Limb (tissue), 2 donors: Measurements from ENCODE around the gene PHC2.
A peak's percentile ranks its signal among the peaks of the same experiment; 100 is the strongest.

Source experiments
- DNase-seq, 2 donors: peaks; one replicate each; pipeline ENCODE4 v3.0.0-alpha.2; 2016; ENCODE audit errors: extremely low spot score in 2 of 2

The PHC2 gene

DNA sequence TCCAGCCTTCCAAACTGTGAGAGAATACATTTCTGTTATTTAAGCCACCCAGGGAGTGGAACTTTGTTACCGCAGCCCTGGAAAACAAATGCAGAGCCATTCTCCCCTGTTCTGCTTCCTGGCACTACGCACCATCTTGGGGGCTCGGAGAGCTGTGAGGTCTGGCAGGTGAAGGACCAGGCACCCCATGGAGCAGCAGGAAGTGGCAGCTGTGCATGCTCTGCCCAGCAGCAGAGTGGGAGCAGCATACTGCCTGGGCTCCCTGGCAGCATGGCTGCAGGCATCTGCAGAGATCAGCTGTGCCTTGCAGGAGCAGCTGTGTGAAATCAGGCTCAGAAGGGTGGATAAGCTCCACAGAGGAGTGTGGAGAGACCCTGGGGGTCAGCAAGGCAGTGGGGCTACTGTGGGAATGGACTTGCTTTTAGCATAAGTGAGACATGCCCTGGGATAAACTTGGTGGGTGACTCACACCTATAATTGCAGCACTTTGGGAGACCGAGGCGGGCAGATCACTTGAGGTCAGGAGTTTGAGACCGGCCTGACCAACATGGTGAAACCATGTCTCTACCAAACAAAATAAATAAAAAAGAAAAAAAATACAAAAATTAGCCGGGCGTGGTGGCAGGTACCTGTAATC lies 23.9 kb upstream of the PHC2 start:
- no peak for DNase-seq

DNA sequence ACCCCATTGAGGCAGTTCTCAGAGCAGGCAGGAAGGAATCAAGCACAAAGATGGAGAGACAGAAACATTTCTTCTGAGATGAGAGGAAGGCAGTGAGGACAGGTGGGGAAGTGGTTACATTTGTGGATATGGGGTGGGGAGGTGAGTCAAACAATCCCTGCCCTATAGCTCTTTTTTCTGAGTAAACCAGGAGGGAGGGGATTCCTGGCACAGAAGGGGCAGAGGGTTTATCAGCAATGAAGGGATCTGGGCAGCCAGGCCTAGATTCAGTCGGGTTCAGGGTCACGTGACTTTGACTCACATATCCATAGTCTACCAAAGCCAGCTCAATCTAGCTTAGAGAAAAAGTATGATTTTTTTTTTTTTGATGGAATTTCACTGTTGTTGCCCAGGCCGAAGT lies 15.7 kb upstream of the PHC2 start:
- no peak for DNase-seq

DNA sequence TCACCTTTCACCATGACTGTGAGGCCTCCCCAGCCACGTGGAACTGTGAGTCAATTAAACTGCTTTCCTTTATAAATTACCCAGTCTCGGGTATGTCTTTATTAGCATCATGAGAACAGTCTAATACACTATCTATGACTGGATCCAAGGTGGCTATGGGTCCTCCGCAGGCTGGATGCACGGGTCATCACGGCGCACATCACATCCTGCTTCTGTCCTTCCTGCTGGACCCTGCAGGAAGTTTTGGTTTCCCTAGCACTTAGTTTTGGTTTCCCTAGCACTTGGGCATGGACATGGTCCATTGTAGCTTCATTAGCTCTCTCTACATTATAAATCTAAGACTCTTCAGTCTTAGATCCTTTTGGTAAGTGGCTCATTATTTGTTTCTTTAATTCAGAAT lies 14.2 kb upstream of the PHC2 start:
- DNase-seq: no peak

- DNase-seq: no peak
Measured at GRCh38 chr1:33443705-33444180, 12.8 kb upstream of the PHC2 start.

DNA sequence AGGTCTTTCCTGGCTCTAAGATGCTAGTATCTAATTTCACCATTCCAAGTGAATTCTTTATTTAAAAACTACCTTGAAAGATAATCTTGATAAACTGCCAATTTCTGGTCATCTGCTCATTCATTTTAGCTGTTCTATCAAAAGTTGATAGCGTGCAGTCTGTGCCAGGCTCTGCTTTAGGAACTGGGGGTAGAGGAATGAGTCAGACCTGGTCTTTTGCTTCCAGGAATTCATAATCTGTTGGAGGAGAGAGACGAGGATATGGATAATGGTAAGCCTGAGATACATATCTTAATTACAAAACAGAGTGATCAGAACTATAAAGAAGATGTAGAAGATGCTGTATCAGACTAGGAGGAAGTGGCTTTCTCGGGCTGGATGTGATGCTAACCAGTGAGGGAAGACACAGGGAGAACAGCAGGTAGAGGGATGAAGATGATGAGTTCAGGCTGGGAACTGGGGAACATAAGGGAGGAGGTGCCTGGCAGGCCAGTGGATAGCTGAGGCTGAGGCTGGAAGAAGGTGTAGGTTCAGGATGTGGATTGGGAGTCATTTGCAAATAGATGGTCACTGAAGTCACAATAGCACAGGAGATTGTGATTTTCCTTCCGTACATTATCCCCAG lies 12.3 kb upstream of the PHC2 start:
- DNase-seq: no peak

DNA sequence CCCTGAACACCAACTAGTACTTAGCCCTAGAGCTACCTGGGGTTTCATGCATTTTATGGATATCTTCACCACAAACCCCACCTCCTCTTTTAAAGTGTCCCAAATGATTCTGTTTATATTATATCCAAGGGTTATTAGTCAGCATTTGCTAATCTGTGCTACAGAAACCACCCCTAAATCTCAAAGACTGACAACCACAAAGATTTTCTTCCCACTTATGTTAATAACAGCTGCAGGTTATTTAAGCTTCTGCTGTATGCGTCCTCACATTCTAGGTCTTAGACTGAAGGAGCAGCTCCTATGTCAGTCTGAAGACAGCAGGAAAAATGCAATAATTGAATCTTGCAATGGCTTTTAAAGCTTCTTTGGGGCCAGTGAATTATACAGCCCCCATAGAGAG lies 11.2 kb upstream of the PHC2 start:
- no peak for DNase-seq

DNA sequence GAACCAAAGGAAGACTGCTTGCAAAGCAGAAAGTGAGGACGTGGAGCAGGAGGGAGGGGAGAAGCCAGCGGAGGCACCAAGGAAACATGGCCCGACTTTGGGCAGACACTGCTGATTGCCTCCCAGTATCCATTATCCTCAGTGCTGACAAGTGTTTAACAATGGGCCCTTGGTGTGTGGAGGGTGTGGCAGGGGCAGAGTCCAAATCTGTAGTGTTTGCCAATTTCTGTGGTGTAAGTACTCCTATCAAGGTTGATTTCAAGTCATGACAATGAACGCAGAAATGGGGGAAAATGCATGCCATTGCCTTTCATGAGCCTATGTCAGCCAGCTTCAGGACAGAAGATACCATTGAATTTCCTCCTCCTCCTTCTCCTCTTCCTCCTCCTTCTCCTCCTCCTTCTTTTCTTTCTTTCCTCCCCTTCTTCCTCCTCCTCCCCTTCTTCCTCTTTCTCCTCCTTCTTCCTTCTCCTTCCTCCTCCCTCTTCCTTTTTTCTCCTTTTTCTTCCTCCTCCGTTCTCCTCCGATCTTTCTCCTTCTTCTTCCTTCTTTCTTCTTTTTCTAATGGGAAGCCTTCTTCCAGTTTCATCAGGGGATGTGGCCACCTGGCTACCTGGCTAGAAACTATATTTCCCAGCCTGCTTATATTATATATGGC lies 10.3 kb upstream of the PHC2 start:
- DNase-seq: no peak

DNA sequence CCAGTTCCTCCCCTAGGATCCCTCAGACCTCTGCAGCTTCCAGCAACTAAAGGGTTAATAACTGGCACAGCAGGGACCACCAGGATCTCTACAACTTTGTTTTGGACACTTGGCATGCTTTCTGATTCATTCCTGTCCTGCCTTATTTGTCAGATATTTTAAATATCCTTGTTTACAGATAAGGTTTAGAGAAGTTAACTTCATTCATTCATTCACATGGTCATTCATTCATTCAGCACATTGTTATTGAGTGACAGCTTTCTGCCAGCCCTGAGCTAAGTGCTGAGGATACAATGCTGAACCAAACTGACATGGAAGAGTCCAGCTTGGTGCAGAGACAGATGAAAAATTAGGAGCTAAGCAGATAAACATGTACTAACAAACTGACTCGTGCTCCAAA lies 8.8 kb upstream of the PHC2 start:
- DNase-seq: no peak

DNA sequence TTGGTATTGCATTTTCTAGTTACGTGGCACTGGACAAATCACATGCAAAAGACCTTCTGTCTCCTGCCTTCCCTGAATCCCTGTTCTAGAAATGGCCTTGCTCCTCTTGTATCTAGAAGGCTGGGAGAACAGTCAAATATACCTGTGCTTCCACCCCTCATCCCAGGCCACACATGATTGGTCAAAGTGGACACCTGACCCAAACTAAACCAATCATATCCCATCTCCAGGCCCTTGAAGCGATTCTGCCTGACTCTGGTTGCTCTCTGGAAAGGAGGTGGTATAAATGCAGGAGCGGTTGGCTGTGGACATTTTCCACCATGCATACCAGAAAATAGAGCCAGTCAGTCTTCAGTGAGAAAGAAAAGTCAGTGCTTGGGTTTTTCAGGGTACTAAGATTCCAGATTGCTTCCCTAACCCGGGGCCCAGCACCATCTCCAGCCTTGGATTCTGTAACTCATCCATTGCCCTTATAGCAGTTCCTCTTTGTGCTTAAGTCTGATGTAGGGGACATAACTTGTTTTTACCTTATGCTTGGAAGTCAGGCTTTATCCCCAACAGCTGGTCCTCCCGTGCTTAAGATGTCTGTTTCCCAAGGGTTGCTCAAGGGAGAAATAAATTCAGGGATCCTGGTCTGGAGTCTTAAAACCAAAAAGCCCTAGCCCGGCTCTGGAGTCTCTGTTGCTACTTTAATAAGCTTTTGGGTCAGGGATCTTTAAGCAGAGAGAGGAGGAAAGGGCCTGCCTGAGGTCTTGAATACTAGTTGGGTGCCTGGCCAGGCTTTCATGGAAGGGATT lies 7.7 kb upstream of the PHC2 start:
- no peak for DNase-seq

- no peak for DNase-seq
Measured at GRCh38 chr1:33436557-33437285, 5.8 kb upstream of the PHC2 start.

DNA sequence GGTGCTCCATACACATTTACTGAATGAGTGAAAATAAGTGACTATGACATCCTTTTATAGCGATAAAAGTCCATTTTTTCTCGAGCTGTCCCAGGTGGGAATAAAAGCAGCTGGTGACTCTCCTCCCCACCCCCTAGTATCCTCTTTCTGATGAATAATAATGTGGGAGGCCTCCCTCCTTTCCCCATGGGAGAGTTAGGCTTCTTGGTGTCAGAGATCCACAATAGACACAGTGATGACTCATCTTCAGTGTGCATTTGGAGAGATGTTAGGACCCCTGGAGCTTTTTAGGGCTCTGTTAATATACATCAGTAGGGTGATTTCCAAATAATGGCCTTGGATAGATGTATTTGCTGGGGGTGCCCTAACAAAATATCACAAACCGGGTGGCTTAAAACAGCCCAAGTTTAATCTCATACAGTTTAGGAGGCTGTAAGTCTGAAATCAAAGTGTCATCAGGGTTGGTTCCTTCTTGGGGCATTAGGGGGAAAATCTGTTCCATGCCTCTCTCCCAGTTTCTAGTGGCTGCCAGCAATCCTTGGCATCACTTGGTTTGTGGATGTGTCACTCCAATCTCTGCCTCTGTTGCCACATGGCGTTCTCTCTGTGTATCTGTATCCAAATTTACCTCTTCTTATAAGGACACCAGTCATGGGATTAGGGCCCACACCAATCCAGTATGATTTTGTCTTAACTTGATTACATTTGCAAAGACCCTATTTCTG lies 4.4 kb upstream of the PHC2 start:
- DNase-seq: no peak

DNA sequence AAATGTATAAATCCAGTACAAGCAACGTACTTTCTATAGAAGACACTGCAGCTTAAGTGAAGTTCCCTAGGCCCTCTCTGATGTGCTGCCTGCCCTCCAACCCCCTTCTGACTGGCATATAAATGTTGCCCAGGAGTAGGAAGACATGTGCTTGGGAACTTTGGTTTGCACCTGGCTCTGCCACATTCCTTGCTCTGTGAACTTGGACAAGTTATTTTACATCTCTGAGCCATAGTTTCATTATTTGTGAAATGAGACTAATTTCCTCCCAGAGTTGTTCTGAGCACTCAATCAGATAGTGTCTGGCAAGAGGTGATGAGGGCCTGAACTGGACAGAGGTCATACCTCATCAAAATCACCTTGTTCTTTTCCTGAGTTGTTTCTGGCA lies 3.5 kb upstream of the PHC2 start:
- no peak for DNase-seq

- DNase-seq: peak in 1 of 2 donors; percentile 20
Measured at GRCh38 chr1:33433509-33434362, 2.8 kb upstream of the PHC2 start.

DNA sequence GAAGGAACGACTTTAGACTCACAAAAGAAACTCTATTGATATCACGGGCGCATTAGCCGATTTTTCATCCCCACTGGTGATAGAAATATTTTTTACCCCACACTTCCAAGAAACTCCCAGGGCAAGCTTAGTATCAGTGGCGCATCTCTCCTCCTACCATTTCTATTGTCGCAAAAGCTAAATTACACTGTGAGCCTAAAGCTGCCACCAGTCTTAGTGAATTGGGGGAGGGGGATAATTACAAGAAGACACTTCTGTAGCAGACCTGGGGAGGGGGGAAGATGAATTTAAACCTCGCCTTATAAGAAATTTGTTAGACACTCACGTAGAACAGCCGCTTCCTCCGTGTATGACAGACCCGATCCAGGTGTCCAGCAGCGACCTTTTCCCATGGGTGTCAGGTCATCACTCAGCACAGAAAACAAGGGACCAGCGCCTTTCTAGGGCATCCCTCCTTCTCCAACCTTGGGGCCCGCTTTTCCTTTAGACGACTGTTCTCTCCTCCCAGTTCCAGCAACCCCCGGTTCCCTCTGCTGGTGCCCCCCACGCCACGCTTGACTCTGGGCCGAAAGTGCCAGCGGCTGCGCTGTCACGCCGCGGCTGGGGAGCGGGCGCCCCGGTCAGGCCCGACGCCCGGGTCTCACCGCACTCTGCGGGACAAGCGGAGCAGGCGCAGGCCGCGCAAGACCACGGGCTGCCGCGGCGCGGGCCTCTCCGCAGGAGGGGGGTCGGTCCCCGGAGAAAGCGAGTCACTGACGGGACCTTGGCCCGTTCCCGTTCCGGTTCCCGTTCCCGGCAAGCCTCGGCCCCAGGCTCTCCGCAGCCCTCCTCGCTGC lies 821 bp downstream of the PHC2 start:
- DNase-seq: peak in 1 of 2 donors; percentile 71

DNA sequence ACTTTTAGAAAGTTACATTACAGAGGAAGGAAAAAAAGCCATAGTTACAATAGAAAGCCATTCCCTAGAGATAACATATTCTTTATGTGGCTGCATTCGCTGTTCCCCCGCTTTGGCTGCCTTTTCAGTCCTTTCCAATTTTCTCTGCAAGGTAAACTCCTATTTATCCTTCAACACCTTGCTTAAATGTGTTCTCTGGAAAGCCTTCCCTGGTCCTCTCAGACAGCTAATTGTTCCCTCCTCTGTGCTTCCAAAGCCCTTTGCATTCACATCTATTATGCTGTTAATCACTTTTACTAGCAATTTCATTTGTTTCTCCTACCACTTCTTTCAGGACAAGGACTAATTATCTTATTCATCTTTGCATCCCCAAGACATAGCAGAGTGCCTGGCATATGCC lies 1.6 kb downstream of the PHC2 start:
- DNase-seq: no peak

DNA sequence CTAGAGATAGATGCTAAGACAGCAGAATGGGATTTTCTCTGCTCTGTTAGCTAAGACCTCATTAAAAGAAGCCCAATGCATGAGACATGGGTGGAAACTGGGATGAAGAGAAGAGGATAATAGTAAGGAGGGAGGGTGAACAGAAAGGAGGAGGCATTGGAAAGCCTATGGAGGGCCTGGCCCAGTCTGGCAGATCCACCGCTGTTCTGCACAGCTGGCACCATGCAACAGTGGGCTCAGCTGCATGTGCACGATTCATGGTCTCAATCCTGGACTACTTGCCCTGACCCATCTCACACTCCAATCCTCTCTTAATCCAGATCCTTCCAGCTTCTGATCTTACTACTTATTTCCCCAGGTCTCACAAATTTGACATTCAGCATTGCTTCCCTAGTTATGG lies 2.2 kb downstream of the PHC2 start:
- no peak for DNase-seq

DNA sequence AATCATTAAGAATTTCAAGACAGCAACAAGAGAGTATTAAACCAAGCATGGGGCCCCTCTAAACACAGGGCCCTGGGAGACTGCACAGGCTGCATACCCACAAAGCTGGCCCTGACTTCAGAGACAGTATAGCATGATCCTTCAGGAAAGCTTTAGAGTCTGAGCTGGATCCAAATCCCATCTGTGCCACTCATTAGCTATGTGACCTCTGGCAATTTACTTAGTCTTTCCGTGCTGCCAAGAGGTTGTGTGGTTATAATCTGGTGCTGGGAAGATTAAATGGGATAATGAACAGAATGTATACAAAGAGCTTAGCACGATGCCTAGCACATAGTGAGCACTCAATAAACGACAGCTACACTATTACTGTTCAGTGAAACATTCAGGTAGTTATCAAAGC lies 4.0 kb downstream of the PHC2 start:
- DNase-seq: no peak

- no peak for DNase-seq
Measured at GRCh38 chr1:33425900-33426299, 5.0 kb downstream of the PHC2 start.

DNA sequence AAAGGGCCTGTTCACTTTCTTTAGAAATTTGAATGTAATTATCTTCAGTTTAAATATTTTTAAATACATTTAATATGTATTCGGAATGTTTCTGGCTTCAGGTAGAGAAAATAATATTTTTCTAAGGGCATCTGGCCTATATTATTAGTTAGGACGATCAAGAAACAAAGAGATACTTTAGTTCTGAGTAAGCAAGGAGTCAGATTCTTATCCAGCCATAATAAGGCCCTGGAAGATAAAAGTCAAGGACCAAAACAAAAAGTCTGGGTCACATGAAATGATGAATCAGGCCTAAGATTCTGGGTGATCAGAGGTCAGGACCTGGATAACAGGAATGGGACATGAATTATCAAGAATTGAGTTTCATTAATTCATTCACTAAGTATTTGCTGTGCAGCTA lies 6.3 kb downstream of the PHC2 start:
- no peak for DNase-seq
